Body of pancreas (tissue), 4 donors: Measurements from ENCODE around the gene OR5K4. TPM values are rescaled to one million over a fixed set of nuclear protein-coding genes. Genes with fewer than 3 reads are reported as not detected.
A peak's percentile ranks its signal among the peaks of the same experiment; 100 is the strongest.

ENCODE experiments used
- ATAC-seq: fragments of 150-250 bp; one replicate; pipeline ENCODE4 v1.9.1; 2016
- DNase-seq, 4 donors: peaks; one replicate each; pipeline ENCODE4 v3.0.0-alpha.2; 2019
- H3K27ac ChIP-seq, 4 donors: fragments of 200-600 bp; sonication (generic); 1 replicate in 3 of 4; 2 replicates in 1 of 4; pipeline versions ENCODE4 v1.5.1 to v1.6.1; 2016 to 2019; ENCODE audit warnings: mild to moderate bottlenecking in 1 of 4, mixed read lengths in 1 of 4, moderate library complexity in 1 of 4
- H3K27me3 ChIP-seq, 2 donors: fragments of 200-600 bp; sonication (generic); one replicate each; pipeline ENCODE4 v1.6.0; 2016; ENCODE audit warnings: mild to moderate bottlenecking in 1 of 2
- H3K36me3 ChIP-seq, 2 donors: fragments of 200-600 bp; sonication (generic); replicated peaks in 1 of 2; 2 replicates each; pipeline ENCODE4 v1.5.1; 2016; ENCODE audit warnings: low read depth in 2 of 2; ENCODE audit not compliant: insufficient read depth in 1 of 2
- H3K4me1 ChIP-seq: fragments of 200-600 bp; sonication (generic); one replicate; pipeline ENCODE4 v1.6.0; 2016
- H3K4me3 ChIP-seq, 2 donors: fragments of 200-600 bp; sonication (generic); 1 replicate in 1 of 2; 2 replicates in 1 of 2; pipeline ENCODE4 v1.5.1; 2016 to 2019
- H3K9me3 ChIP-seq, 3 donors: fragments of 200-600 bp; sonication (generic); 1 replicate in 2 of 3; 2 replicates in 1 of 3; pipeline ENCODE4 v1.5.1; 2016
- POLR2A ChIP-seq, 3 donors: fragments of 450-650 bp; IDR thresholded peaks; one replicate each; pipeline ENCODE4 v1.6.1; 2016; ENCODE audit warnings: antibody characterized with exemption in 3 of 3, mild to moderate bottlenecking in 2 of 3
- whole genome bisulfite sequencing, 2 donors: methylation state at CpG; one replicate each; pipeline ENCODE4 v1.1.5; 2017; 5-methylcytosine and 5-hydroxymethylcytosine counted together
- intact Hi-C: fragments of 100-400 bp; cut with DNase I; formaldehyde crosslinking; loops from one replicate; pipeline ENCODE4 v1.15.1; 2023
- total RNA-seq, 2 donors: library from RNA; depleted of rRNA; stranded (reverse); fragments of >200 nt; gene quantifications; one replicate each; pipeline ENCODE4 v1.1.0, GENCODE V29; 2016
- TF ChIP-seq, protein P1 (sequence below), 7 experiments: fragments of 450-650 bp in 4 of 7; fragments of 200-600 bp in 3 of 7; sonication (generic) in 3 of 7; IDR thresholded peaks; one replicate each; pipeline ENCODE4 v1.5.1; 2016 to 2019; ENCODE audit warnings: antibody characterized with exemption in 7 of 7

Gene OR5K4
- total RNA-seq, 2 donors from 2014 or later: not detected

DNA sequence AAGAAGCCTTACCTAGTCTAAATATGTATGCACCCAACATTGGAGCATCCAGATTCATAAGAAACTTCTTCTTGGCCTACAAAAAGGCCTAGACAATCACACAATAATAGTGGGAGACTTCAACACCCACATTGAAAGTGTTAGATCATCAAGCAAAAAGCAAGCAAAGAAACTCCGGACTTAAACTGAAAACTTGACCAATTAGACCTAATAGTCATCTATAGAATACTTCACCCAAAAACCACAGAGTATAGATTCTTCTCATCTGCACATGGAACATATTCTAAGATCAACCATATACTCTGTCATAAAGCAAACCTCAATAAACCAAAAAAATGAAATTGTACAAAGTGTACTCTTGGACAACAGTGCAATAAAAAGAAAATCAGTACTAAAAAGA, 22.3 kb upstream of the OR5K4 start:
- H3K27ac ChIP-seq: no peak overlapping the region
- TF ChIP-seq, protein P1, sequence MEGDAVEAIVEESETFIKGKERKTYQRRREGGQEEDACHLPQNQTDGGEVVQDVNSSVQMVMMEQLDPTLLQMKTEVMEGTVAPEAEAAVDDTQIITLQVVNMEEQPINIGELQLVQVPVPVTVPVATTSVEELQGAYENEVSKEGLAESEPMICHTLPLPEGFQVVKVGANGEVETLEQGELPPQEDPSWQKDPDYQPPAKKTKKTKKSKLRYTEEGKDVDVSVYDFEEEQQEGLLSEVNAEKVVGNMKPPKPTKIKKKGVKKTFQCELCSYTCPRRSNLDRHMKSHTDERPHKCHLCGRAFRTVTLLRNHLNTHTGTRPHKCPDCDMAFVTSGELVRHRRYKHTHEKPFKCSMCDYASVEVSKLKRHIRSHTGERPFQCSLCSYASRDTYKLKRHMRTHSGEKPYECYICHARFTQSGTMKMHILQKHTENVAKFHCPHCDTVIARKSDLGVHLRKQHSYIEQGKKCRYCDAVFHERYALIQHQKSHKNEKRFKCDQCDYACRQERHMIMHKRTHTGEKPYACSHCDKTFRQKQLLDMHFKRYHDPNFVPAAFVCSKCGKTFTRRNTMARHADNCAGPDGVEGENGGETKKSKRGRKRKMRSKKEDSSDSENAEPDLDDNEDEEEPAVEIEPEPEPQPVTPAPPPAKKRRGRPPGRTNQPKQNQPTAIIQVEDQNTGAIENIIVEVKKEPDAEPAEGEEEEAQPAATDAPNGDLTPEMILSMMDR (IDR thresholded peaks at IDR 0.05): no peak
- TF ChIP-seq POLR2A (IDR thresholded peaks at IDR 0.05): no peak
- H3K4me3 ChIP-seq: no peak overlapping the region
- intact Hi-C loops: no loop called here
- no peaks in the 10 kb centered on the region for H3K4me1 ChIP-seq
- ATAC-seq: no peak
- no peaks in the 10 kb centered on the region for H3K27me3 ChIP-seq
- no peak for DNase-seq
- H3K9me3 ChIP-seq: no peaks in the 10 kb centered on the region
- no peaks in the 10 kb centered on the region for H3K36me3 ChIP-seq
- 60 to 69% methylated on average over 1 of the region's 1 CpG for WGBS, 2 donors

DNA sequence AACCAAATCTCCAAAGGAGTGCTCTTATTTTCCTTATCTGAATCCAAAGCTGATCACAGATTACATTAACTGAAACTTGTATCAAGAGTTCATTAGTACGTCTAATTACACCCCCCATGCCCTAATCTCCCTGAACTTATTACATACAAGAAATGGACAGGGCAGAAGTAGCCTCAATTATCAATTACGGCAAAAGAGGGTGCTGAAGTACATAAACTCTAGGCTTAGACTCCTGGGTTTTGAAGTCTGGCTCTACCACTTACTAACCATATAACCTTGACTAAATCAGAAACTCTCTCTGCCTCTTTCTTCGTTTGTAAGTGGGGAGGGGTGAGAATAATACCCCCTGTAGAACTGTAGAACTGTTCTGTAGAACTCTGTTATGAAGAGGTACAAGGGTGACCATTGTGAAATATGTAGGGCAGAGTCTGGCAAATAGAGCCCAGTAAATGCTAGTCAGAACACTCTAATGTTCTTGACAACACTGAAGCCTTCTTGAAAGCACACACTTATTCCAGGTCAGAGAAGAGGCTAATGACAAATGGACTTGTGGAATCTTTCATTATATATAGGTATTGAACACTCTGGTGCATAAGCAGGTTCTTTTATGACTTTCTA, 19.6 kb upstream of the OR5K4 start:
- WGBS, 2 donors: 15 to 32% methylated on average over 3 of the region's 3 CpGs
- Histone ChIP-seq H3K27ac (no peak overlapping the region), H3K9me3 (no peaks in the 10 kb centered on the region), H3K36me3 (no peaks in the 10 kb centered on the region), H3K27me3 (no peaks in the 10 kb centered on the region), H3K4me1 (no peaks in the 10 kb centered on the region), H3K4me3 (no peak overlapping the region)
- intact Hi-C loops: no loop called here
- DNase-seq: peak in 1 of 4 donors; percentile 12
- TF ChIP-seq POLR2A (IDR thresholded peaks at IDR 0.05): no peak
- TF ChIP-seq, protein P1 (IDR thresholded peaks at IDR 0.05): peak in 2 of 7 experiments; percentile 16 to 21
- ATAC-seq: peak; percentile 47

DNA sequence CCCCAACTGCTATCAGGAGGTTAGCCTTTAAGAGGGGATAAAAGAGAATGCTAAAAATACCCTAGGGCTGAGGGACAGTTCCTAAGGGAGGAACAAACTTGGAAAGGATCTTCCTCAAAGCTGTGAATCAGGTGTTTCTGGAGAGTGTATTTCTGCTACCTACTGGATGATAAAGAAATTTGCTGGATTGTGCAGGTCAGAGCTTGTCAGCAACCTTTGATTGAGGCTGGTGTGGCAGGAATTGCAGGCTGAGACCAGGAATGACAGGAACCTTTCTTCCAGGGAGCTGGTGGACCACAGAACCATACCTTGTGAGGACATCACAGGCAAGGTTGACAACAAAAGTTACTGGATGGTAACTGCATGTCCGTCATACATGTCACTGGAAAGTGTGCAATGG, 14.6 kb upstream of the OR5K4 start:
- DNase-seq (no peak), ATAC-seq (no peak)
- no peak overlapping the region for H3K4me3 ChIP-seq
- no peaks in the 10 kb centered on the region for H3K36me3 ChIP-seq
- no peaks in the 10 kb centered on the region for H3K9me3 ChIP-seq
- no peak overlapping the region for H3K27ac ChIP-seq
- 25 to 59% methylated on average over 1 of the region's 1 CpG for WGBS, 2 donors
- no peaks in the 10 kb centered on the region for H3K27me3 ChIP-seq
- no peaks in the 10 kb centered on the region for H3K4me1 ChIP-seq
- TF ChIP-seq POLR2A (IDR thresholded peaks at IDR 0.05): no peak
- intact Hi-C loops: no loop called here

DNA sequence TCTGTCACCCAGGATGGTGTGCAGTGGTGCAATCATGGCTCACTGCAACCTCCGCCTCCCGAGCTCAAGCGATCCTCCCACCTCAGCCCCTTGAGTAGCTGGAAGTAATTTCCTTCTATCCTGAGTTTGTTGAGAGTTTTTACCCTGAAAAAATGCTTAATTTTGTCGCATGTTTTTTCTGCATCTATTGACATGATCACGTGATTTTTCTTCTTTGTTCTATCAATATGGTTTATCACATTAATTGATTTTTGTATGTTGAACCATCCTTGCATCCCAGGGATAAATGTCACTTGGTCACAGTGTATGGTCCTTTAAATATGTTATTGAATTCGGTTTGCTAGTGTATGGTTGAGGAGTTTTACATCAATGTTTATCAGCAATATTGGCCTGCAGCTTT, 11.9 kb upstream of the OR5K4 start:
- 68 to 76% methylated on average over 6 of the region's 6 CpGs for WGBS, 2 donors
- DNase-seq: no peak
- no peaks in the 10 kb centered on the region for H3K36me3 ChIP-seq
- ATAC-seq: no peak
- TF ChIP-seq, protein P1 (IDR thresholded peaks at IDR 0.05): no peak
- TF ChIP-seq POLR2A (IDR thresholded peaks at IDR 0.05): no peak
- H3K4me1 ChIP-seq: no peaks in the 10 kb centered on the region
- H3K9me3 ChIP-seq: no peaks in the 10 kb centered on the region
- intact Hi-C loops: no loop called here
- no peak overlapping the region for H3K4me3 ChIP-seq
- no peaks in the 10 kb centered on the region for H3K27me3 ChIP-seq
- H3K27ac ChIP-seq: no peak overlapping the region

DNA sequence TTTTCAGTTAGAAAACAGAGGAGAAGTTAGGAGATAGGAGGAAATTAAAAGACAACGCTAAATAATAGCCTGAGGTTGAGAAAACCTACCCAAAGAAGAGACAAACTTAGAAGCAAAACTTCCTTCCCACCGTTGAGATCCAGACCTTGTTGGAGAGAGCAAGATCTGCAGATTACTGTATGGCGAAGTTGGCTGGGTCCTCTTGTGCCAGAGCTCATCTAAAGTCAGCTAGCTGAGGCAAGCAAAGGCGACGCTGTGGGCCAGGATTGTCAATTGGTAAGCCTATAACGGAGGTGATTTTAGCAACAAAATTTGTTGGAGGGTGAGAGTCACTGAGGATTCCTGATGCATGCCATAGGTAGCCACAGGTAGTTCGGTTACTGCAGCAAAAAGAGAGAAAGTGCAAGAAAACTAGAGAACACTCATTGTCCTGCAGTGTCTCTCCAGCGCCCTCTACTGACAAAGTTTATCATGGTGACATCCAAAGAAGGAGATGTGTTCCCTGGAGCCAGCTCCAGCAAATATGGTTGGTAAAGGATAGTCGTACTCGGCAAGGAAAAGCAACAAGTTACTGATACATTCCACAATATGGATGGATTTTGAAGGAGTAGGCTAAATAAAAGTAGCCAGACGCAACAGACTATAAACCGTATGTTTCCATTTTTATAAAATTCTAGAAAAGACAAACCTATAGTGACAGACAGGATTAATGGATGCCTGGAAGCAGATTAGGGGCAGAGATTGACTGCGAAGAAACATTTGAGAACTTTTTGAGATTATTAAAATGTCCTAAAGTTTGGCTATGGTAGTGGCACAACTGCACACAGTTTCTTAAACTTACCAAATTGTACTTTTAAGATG, 9.8 kb upstream of the OR5K4 start:
- 38 to 45% methylated on average over 13 of the region's 13 CpGs for WGBS, 2 donors
- H3K4me1 ChIP-seq: no peaks in the 10 kb centered on the region
- TF ChIP-seq POLR2A (IDR thresholded peaks at IDR 0.05): no peak
- TF ChIP-seq, protein P1 (IDR thresholded peaks at IDR 0.05): peak in 6 of 7 experiments; percentile 42 to 59 (median 52)
- ATAC-seq (peak; percentile 55), DNase-seq (peak; percentile 26 to 71 (median 42))
- no peak overlapping the region for H3K4me3 ChIP-seq
- no peak overlapping the region for H3K27ac ChIP-seq
- no peaks in the 10 kb centered on the region for H3K27me3 ChIP-seq
- intact Hi-C loops: no loop called here
- H3K36me3 ChIP-seq: no peaks in the 10 kb centered on the region
- H3K9me3 ChIP-seq: no peaks in the 10 kb centered on the region
